Muscle layer of colon (tissue), 2 donors: Measurements from ENCODE around the gene FRMD5.

ENCODE experiments used
- H3K27ac ChIP-seq: one replicate; pipeline ENCODE4 v1.7.0; 2013; ENCODE audit warnings: low read depth, mild to moderate bottlenecking, low read length, moderate library complexity
- H3K27me3 ChIP-seq, 2 donors: one replicate each; pipeline ENCODE4 v1.7.0; 2013; ENCODE audit warnings: low read length in 2 of 2, mild to moderate bottlenecking in 2 of 2; ENCODE audit not compliant: insufficient read depth in 2 of 2, control insufficient read depth in 1 of 2
- H3K36me3 ChIP-seq: one replicate; pipeline ENCODE4 v1.7.0; 2013; ENCODE audit warnings: mild to moderate bottlenecking, low read length; ENCODE audit not compliant: insufficient read depth
- H3K4me1 ChIP-seq: one replicate; pipeline ENCODE4 v1.7.0; 2013; ENCODE audit warnings: mild to moderate bottlenecking, low read length; ENCODE audit not compliant: insufficient read depth
- H3K4me3 ChIP-seq, 2 donors: one replicate each; pipeline ENCODE4 v1.7.0; 2013; ENCODE audit warnings: low read length in 2 of 2, low read depth in 1 of 2, mild to moderate bottlenecking in 1 of 2, moderate library complexity in 1 of 2
- H3K9ac ChIP-seq: one replicate; pipeline ENCODE4 v1.7.0; 2013; ENCODE audit warnings: low read length
- H3K9me3 ChIP-seq: one replicate; pipeline ENCODE4 v1.7.0; 2013; ENCODE audit warnings: mild to moderate bottlenecking, low read length
- donor health status: abdominal sarcoma.
- donor health status: Adenocarcinoma of cecum.

Gene FRMD5

DNA sequence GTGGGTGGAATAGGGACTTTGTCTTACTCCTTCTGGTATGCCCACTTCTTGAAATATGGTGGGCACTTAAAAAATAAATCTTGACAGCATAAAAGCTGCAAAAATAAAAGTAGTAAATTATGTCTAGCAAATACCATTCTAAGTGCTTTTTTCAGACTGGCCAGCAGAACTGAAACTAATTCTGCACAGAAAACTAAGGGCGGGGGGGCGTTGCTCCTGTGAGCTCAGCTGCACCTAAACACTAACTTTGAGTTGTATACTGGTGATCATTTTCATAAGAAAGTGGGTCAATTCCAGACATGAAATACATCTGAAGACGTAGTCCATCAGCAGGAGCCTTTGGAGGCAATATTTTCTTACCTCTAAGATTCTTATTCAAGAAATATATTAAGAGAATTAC, 253.5 kb downstream of the FRMD5 start:
- Histone ChIP-seq H3K27ac (no peak overlapping the region), H3K9ac (no peak overlapping the region), H3K4me3 (no peak overlapping the region), H3K27me3 (no peaks in the 10 kb centered on the region), H3K4me1 (no peaks in the 10 kb centered on the region), H3K36me3 (no peaks in the 10 kb centered on the region), H3K9me3 (no peaks in the 10 kb centered on the region)

DNA sequence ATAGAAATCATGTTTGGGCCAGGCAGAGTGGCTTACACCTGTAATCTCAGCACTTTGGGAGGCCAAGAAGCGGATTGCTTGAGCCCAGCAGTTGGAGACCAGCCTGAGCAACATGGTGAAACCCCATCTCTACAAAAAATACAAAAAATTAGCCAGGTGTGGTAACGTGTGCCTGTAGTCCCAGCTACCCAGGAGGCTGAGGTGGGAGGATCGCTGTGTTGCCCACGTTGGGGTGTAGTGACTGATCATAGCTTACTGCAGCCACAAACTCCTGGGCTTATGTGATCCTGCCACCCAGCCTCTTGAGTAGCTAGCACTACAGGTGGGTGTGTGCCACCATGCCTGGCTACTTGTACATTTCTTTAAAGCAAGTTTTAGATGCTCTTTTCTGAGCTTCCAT, 254.0 kb downstream of the FRMD5 start:
- no peak overlapping the region for H3K4me3 ChIP-seq
- no peaks in the 10 kb centered on the region for H3K27me3 ChIP-seq
- no peaks in the 10 kb centered on the region for H3K4me1 ChIP-seq
- H3K9ac ChIP-seq = no peak overlapping the region
- no peaks in the 10 kb centered on the region for H3K9me3 ChIP-seq
- H3K27ac ChIP-seq = no peak overlapping the region
- H3K36me3 ChIP-seq = no peaks in the 10 kb centered on the region

- H3K27me3 ChIP-seq = no peaks in the 10 kb centered on the region
- no peaks in the 10 kb centered on the region for H3K4me1 ChIP-seq
- no peak overlapping the region for H3K27ac ChIP-seq
- no peak overlapping the region for H3K4me3 ChIP-seq
- no peak overlapping the region for H3K9ac ChIP-seq
- H3K36me3 ChIP-seq = no peaks in the 10 kb centered on the region
- H3K9me3 ChIP-seq = no peaks in the 10 kb centered on the region
These were observed 256.0 kb downstream of the FRMD5 start for GRCh38 chr15:43939070-43939469.

- H3K9me3 ChIP-seq = no peaks in the 10 kb centered on the region
- H3K9ac ChIP-seq = no peak overlapping the region
- H3K4me1 ChIP-seq = no peaks in the 10 kb centered on the region
- H3K4me3 ChIP-seq = no peak overlapping the region
- no peaks in the 10 kb centered on the region for H3K27me3 ChIP-seq
- no peaks in the 10 kb centered on the region for H3K36me3 ChIP-seq
- no peak overlapping the region for H3K27ac ChIP-seq
These were observed 260.6 kb downstream of the FRMD5 start for GRCh38 chr15:43934480-43934879.

GRCh38 chr15:43932907-43933306, 262.2 kb downstream of the FRMD5 start:
- Histone ChIP-seq H3K36me3 (no peaks in the 10 kb centered on the region), H3K4me3 (no peak overlapping the region), H3K27ac (no peak overlapping the region), H3K9ac (no peak overlapping the region), H3K4me1 (no peaks in the 10 kb centered on the region), H3K9me3 (no peaks in the 10 kb centered on the region), H3K27me3 (no peaks in the 10 kb centered on the region)

DNA sequence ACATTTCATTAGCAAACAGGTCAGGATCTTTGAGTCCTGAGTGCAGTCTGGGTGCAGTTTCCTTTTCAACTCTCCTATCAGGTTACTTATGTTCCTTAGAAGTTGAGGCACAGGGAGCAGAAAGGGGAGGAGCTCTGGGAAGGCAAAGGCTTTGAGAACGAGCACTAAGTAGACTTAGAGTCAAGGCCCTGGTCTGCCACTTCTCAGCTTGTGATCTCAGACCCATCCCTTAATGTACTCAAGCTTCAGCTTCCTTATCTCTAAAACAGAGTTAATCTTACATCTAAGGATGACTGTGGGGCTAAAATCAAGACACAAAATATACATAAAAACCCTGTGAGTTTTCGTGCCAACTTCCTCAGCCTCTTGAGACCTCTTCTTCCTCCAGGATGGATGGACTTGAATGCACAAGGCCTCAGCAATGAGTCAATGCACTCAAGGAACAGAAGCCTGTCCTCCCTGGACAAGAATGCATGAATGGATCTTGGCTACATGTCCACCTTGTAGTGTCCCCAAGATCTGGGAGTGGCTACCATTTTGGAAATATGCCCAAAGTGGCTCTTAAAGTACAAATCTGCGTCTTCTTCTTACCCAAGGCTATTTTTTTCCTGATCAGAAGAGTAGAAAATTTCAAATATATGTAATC, 263.2 kb downstream of the FRMD5 start:
- H3K4me1 ChIP-seq = no peaks in the 10 kb centered on the region
- H3K9ac ChIP-seq = no peak overlapping the region
- no peak overlapping the region for H3K27ac ChIP-seq
- no peaks in the 10 kb centered on the region for H3K9me3 ChIP-seq
- H3K27me3 ChIP-seq = no peaks in the 10 kb centered on the region
- H3K4me3 ChIP-seq = no peak overlapping the region
- H3K36me3 ChIP-seq = no peaks in the 10 kb centered on the region

- no peak overlapping the region for H3K27ac ChIP-seq
- H3K9me3 ChIP-seq = no peaks in the 10 kb centered on the region
- no peak overlapping the region for H3K9ac ChIP-seq
- H3K4me1 ChIP-seq = no peaks in the 10 kb centered on the region
- H3K27me3 ChIP-seq = no peaks in the 10 kb centered on the region
- H3K36me3 ChIP-seq = no peaks in the 10 kb centered on the region
- H3K4me3 ChIP-seq = no peak overlapping the region
These were observed 264.0 kb downstream of the FRMD5 start for GRCh38 chr15:43931119-43931518.

- no peak overlapping the region for H3K9ac ChIP-seq
- H3K27me3 ChIP-seq = no peaks in the 10 kb centered on the region
- H3K9me3 ChIP-seq = no peaks in the 10 kb centered on the region
- no peak overlapping the region for H3K27ac ChIP-seq
- H3K36me3 ChIP-seq = no peaks in the 10 kb centered on the region
- H3K4me3 ChIP-seq = no peak overlapping the region
- no peaks in the 10 kb centered on the region for H3K4me1 ChIP-seq
These were observed 264.5 kb downstream of the FRMD5 start for GRCh38 chr15:43930556-43930955.

DNA sequence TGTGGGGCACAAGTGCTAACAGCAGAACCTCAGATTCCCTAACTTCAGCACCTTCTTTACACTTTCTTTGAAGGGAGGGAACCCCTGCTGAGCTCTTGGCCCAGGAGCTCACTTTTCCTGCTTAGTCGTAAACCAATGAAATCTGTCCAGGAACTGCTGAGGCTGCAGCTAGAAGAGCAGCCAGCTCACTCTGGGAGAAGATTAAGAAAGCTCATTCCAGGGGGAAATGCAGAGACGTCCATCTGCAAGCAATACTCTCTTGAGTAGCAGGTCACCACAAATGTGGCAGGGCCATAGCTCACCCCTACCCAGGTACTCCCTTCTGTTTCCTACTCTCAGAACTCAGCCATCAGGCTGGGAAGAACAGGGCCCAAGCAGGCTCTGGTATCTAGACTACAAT, 265.0 kb downstream of the FRMD5 start:
- no peaks in the 10 kb centered on the region for H3K27me3 ChIP-seq
- H3K4me3 ChIP-seq = no peak overlapping the region
- H3K9ac ChIP-seq = no peak overlapping the region
- H3K9me3 ChIP-seq = no peaks in the 10 kb centered on the region
- no peak overlapping the region for H3K27ac ChIP-seq
- H3K4me1 ChIP-seq = no peaks in the 10 kb centered on the region
- no peaks in the 10 kb centered on the region for H3K36me3 ChIP-seq

DNA sequence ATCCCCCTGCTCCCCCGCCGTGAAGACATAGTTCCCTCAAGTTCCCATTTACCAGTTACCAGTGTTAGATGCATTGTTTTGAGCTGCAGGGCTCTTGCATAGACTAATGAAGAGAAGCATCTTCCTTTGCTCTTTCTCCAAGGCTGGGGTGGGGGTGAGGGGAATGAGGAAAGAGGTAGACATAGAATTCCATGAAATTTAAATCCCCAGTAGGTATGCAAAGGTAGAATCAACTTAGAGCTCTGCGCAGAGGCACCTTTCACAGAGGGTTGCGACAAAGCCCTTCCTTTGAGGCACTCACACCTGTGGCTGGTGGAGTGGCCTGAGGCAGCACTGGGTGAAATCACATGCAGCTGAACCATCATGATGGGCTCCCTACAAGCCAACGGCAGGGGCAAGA, 266.9 kb downstream of the FRMD5 start:
- no peak overlapping the region for H3K27ac ChIP-seq

DNA sequence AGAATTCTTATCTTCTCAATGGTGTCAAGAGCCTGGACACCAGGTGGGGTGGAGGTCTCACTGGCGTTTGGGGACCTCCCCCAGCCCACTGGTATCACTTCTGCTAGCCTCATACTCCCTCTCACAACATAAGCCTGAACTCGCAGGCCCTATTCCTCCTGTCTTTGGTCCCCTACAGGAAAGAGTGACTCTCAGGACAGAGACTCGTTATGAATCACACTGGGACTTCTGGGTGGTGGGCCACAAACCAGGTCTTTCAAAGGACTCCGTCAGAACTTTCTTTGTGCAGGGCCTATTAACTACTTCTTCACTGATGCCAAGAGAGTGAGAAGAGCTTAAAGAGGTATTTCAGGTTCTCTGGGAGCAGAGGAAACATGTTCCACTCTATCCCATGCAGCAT, 267.9 kb downstream of the FRMD5 start:
- Histone ChIP-seq H3K4me3 (no peak overlapping the region), H3K36me3 (no peaks in the 10 kb centered on the region), H3K9ac (no peak overlapping the region), H3K9me3 (no peaks in the 10 kb centered on the region), H3K27me3 (no peaks in the 10 kb centered on the region), H3K4me1 (no peaks in the 10 kb centered on the region), H3K27ac (no peak overlapping the region)

More for the DNA sequence above, 266.9 kb downstream of the FRMD5 start:
- Histone ChIP-seq H3K9ac (no peak overlapping the region), H3K36me3 (no peaks in the 10 kb centered on the region), H3K4me1 (no peaks in the 10 kb centered on the region), H3K9me3 (no peaks in the 10 kb centered on the region), H3K27me3 (no peaks in the 10 kb centered on the region), H3K4me3 (no peak overlapping the region)

- Histone ChIP-seq H3K27me3 (no peaks in the 10 kb centered on the region), H3K9ac (no peak overlapping the region), H3K9me3 (no peaks in the 10 kb centered on the region), H3K27ac (no peak overlapping the region), H3K36me3 (no peaks in the 10 kb centered on the region), H3K4me1 (no peaks in the 10 kb centered on the region), H3K4me3 (no peak overlapping the region)
These were observed 271.5 kb downstream of the FRMD5 start for GRCh38 chr15:43923553-43923952.
